Activated CD8-positive, alpha-beta memory T cell treated with anti-CD3 and anti-CD28 coated beads, Interleukin-2, amount 50 U/mL, for 1 hour (primary cell): ENCODE results near the gene SHTN1.

Experiments used
- DNase-seq: peaks from one replicate; pipeline ENCODE4 v3.0.0-alpha.2; 2020; ENCODE audit errors: extremely low read depth

The SHTN1 gene

DNA sequence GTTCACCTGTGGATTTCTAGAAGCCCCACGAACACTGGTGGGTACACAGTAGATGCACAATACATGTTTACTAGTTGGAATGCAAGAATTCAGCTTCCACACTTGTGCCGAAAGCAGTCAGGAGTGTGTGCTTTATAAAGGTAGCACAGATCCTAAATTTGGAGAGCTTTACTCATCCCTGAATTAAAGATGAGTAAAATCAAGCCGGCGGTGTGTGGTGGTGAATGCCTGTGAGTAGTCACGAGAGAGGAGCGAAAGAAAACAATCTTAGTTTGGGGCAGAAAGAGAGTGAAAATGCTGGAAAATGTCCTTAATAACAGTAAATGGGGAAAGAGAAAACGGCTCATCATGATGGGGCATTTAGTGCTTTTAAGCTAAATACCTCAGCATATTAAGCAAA lies 169.3 kb downstream of the SHTN1 start:
- DNase-seq: no peak

DNA sequence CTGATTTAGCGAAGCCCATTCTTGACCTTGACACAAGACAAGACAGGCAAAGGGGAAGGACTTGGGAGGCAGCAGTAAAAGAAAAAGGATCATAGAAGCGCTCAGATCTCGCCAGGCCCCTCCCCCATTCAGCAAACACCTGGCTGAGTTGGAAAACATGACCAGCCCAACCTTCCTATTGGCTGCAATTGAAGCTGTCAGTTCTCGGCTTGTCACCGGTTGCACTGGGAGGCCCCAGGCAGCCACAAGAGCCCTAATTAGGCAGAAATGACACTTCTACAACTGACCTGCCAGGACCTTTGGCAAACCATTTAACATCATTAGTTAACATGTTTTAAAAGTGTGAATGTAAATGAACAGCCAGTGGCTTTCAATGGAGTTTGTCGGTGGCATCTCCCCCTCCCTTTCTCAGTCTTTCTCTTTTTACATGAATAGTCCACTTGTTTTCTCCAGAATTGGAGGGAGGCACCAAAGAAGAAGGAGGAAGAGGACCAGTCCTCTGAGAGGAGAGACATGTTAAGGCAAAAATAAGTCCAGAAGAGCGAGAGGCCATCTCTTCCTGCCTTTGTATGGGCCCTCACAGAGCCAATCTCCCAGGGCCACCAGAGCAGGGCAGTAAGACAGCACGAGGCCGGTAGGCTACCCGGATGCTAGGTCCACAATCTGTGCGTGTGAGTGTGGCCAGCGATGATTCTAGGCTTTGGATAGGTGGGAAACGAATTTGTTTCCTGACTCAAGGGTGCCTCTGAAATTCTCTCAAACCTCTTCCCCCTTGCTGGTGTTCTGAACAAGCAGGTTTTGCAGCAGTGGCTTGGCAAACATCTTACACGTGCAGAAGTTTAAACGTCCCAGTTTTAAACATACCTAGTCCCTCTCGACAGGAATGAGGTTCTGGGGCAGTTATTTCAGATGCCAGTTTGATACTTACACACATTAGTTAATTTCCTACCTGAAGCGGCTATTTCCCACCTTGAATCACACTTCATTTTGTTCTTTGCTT lies 170.7 kb downstream of the SHTN1 start:
- DNase-seq: no peak

DNA sequence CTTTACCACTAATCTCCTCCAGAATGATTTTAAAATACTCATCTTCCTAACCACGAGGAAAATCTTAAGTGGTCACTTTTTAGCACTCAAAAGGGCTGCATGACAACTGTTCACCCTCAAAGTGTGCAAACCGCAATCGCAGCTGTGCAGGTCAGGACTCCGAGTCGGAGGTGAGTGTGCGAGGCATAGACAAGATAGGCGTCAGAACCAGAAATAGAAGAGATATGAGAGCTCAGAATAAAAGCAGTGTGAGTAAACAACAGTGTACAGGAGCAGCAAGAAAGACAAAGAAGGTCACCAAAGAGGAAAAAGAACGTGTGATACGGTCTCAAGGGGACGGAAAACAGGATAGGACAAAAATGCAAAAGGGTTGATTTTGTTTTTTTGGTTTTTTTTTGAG lies 173.2 kb downstream of the SHTN1 start:
- DNase-seq: no peak
